OCI-LY3 (cell line): ENCODE results near the gene EPHB1.

Experiments used
- H2AFZ ChIP-seq: fragments of 200-600, 300-600 bp; shearing (Covaris generic); 2 replicates; pipeline ENCODE4 v1.6.0; 2014; ENCODE audit warnings: antibody characterized with exemption, low read depth, low read length
- H3K27ac ChIP-seq: fragments of 200-600, 300-600 bp; sonication (generic); 2 replicates; pipeline ENCODE4 v1.5.1; 2014; ENCODE audit warnings: mild to moderate bottlenecking, low read length, moderate library complexity, mixed read lengths
- H3K27me3 ChIP-seq: fragments of 200-600, 300-600 bp; sonication (generic); 2 replicates; pipeline ENCODE4 v1.6.1; 2014; ENCODE audit warnings: low read depth, low read length, mixed read lengths
- H3K36me3 ChIP-seq: fragments of 200-600, 300-600 bp; sonication (generic); replicated peaks from 2 replicates; pipeline ENCODE3; 2014; ENCODE audit warnings: low read depth, low read length, mixed read lengths
- H3K4me1 ChIP-seq: fragments of 300-600, 200-600 bp; sonication (generic); 2 replicates; pipeline ENCODE4 v1.6.1; 2014; ENCODE audit warnings: low read length, mixed read lengths
- H3K4me2 ChIP-seq: fragments of 200-600, 300-600 bp; sonication (generic); 2 replicates; pipeline ENCODE4 v1.6.1; 2014; ENCODE audit warnings: low read length, mixed read lengths
- H3K4me3 ChIP-seq: fragments of 300-600, 200-600 bp; sonication (generic); 2 replicates; pipeline ENCODE4 v1.5.1; 2014; ENCODE audit warnings: antibody characterized with exemption, mild to moderate bottlenecking, low read length, moderate library complexity
- H3K79me2 ChIP-seq: fragments of 300-600, 200-600 bp; shearing (Covaris generic); 2 replicates; pipeline ENCODE4 v1.6.1; 2014; ENCODE audit warnings: mild to moderate bottlenecking, low read length, mixed read lengths
- H3K9ac ChIP-seq: fragments of 300-600, 200-600 bp; shearing (Covaris generic); 2 replicates; pipeline ENCODE4 v1.6.0; 2014; ENCODE audit warnings: mild to moderate bottlenecking, low read length, moderate library complexity
- H3K9me3 ChIP-seq: fragments of 200-600, 300-600 bp; shearing (Covaris generic); 2 replicates; pipeline ENCODE4 v1.6.1; 2014; ENCODE audit warnings: low read length, mixed read lengths; ENCODE audit not compliant: insufficient read depth
- H4K20me1 ChIP-seq: fragments of 200-600, 300-600 bp; sonication (generic); 2 replicates; pipeline ENCODE4 v1.6.1; 2016; ENCODE audit warnings: low read length, mixed read lengths; ENCODE audit not compliant: insufficient read depth
- CTCF ChIP-seq: fragments of 200-600, 300-600 bp; sonication (generic); IDR thresholded peaks from 2 replicates; pipeline ENCODE4 v1.5.1; 2014; ENCODE audit warnings: antibody characterized with exemption, low read length, low read depth
- EZH2phosphoT487 ChIP-seq: fragments of 200-600 bp; shearing (Covaris generic); IDR thresholded peaks from 2 replicates; pipeline ENCODE4 v1.6.1; 2018; ENCODE audit warnings: antibody characterized with exemption, mixed run types, low read depth

Gene EPHB1

GRCh38 chr3:134803051-134803505, 8.0 kb downstream of the EPHB1 start:
- Histone ChIP-seq H3K79me2 (peaks cover 100% of the 10 kb centered on the region), H3K4me3 (peak overlapping the region; percentile 53), H3K4me2 (peak overlapping the region; percentile 96), H3K27ac (peak overlapping the region; percentile 98), H3K9me3 (no peaks in the 10 kb centered on the region), H2AFZ (no peak overlapping the region), H3K27me3 (no peaks in the 10 kb centered on the region), H3K36me3 (peaks cover 62% of the 10 kb centered on the region), H3K9ac (peak overlapping the region; percentile 97), H4K20me1 (peaks cover 91% of the 10 kb centered on the region), H3K4me1 (peaks cover 96% of the 10 kb centered on the region)
- TF ChIP-seq EZH2phosphoT487, result no peak

GRCh38 chr3:134803652-134804051, 8.6 kb downstream of the EPHB1 start:
- peaks cover 98% of the 10 kb centered on the region for H3K4me1 ChIP-seq
- no peak overlapping the region for H2AFZ ChIP-seq
- H3K4me2 ChIP-seq, result peak overlapping the region; percentile 96
- no peaks in the 10 kb centered on the region for H3K27me3 ChIP-seq
- H4K20me1 ChIP-seq, result peaks cover 92% of the 10 kb centered on the region
- peaks cover 62% of the 10 kb centered on the region for H3K36me3 ChIP-seq
- TF ChIP-seq CTCF (no peak), EZH2phosphoT487 (no peak)
- peak overlapping the region; percentile 61 for H3K9ac ChIP-seq
- no peaks in the 10 kb centered on the region for H3K9me3 ChIP-seq
- H3K79me2 ChIP-seq, result peaks cover 100% of the 10 kb centered on the region
- H3K4me3 ChIP-seq, result peak overlapping the region; percentile 53
- peak overlapping the region; percentile 98 for H3K27ac ChIP-seq

- Histone ChIP-seq H2AFZ (no peak overlapping the region), H3K36me3 (peaks cover 58% of the 10 kb centered on the region), H3K27ac (peak overlapping the region; percentile 98), H3K4me2 (peak overlapping the region; percentile 96), H3K79me2 (peaks cover 100% of the 10 kb centered on the region), H3K4me1 (peaks cover 98% of the 10 kb centered on the region), H3K9me3 (no peaks in the 10 kb centered on the region), H3K9ac (peak overlapping the region; percentile 18; the same call in 1 of the 2 replicates), H3K27me3 (no peaks in the 10 kb centered on the region), H4K20me1 (peaks cover 92% of the 10 kb centered on the region), H3K4me3 (peak overlapping the region; percentile 43)
- TF ChIP-seq EZH2phosphoT487, result no peak
- TF ChIP-seq CTCF, result no peak
These were observed 9.7 kb downstream of the EPHB1 start for GRCh38 chr3:134804508-134805480.

GRCh38 chr3:134807189-134807588, 12.1 kb downstream of the EPHB1 start:
- peaks cover 93% of the 10 kb centered on the region for H4K20me1 ChIP-seq
- peak overlapping the region; percentile 53 for H3K9ac ChIP-seq
- H3K36me3 ChIP-seq, result peaks cover 61% of the 10 kb centered on the region
- H3K79me2 ChIP-seq, result peaks cover 100% of the 10 kb centered on the region
- H3K27me3 ChIP-seq, result no peaks in the 10 kb centered on the region
- peak overlapping the region; percentile 98 for H3K27ac ChIP-seq
- peak overlapping the region; percentile 43 for H3K4me3 ChIP-seq
- TF ChIP-seq EZH2phosphoT487 (no peak), CTCF (peak; percentile 39)
- H2AFZ ChIP-seq, result no peak overlapping the region
- peak overlapping the region; percentile 96 for H3K4me2 ChIP-seq
- H3K4me1 ChIP-seq, result peaks cover 91% of the 10 kb centered on the region
- no peaks in the 10 kb centered on the region for H3K9me3 ChIP-seq
